ENCODE measurements around the gene NPC1.
"Not testable (repeated sequence)": the region's sequence is repeated elsewhere in the genome, so short reads cannot be mapped to it uniquely, and the experiment has no call there.

NPC1 gene

DNA sequence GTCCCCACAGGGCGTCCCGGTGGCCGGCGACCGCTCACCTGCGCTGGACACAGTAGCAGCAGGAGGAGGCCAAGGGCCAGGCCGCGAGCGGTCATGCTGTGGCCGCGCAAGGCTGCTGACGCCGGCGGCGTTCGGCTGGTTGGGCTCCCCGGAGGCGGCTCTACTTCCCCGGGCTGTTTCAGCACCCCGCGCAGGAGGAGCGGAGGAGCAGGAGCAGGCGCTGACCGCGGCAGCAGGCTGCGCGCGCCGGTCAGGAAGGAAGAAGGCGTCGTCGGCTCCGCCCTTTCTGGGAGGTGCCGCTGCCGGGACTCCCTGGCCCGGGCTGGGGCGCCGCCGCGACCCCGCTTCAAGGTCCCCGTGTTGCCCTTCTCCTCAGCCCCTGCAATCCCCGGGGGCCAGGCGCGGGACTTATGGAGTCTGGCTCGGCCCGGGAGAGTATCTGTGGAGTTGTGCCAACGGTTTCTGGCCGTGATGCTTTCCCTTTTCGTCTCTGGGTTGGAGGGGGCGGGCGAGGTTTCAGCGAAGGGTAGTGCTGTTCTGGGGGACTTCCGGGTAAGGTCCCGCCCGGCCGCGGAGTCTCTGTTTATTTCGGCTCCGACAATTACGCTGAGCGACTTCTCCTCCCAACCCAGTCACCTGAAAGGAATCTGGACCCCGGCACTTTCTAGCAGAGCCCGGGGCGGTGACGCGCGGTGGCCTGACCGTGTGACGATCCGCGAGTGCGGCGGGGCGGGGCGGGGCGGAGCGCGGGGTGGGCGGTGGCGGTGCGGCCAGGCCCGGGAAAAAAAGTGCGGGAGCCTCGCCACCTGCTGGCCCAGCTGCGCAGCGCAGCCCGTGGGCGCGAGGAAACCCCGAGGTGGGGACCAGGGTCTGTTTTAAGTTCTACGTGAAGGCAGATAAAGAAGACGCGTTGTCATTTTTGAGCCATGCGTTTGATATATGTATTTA, at the start of gene NPC1:
NPC1 (minus strand) TSS at position 258 of the 948 bp plus-strand sequence; CDS start at position 95, 163 bp downstream.
- DNase-seq (ENCODE audit: low read depth in 3 of 3): peak; percentile 85 to 86 (median 85)

DNA sequence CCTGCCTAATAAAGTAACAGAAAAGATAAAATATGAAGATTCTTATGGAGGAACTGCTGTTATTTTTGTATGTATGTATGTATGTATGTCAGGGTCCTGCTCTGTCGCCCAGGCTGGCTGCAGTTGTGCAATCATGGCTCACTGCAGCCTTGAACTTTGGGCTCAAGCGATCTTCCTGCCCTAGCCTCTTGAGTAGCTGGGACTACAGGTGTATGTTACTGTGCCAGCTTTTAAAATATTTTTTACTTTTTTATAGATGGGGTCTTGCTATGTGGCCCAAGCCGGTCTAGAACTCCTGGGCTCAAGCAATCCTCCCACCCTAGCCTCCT, 49.7 kb upstream of the NPC1 start:
- no peak for DNase-seq (ENCODE audit: low read depth in 3 of 3)

DNA sequence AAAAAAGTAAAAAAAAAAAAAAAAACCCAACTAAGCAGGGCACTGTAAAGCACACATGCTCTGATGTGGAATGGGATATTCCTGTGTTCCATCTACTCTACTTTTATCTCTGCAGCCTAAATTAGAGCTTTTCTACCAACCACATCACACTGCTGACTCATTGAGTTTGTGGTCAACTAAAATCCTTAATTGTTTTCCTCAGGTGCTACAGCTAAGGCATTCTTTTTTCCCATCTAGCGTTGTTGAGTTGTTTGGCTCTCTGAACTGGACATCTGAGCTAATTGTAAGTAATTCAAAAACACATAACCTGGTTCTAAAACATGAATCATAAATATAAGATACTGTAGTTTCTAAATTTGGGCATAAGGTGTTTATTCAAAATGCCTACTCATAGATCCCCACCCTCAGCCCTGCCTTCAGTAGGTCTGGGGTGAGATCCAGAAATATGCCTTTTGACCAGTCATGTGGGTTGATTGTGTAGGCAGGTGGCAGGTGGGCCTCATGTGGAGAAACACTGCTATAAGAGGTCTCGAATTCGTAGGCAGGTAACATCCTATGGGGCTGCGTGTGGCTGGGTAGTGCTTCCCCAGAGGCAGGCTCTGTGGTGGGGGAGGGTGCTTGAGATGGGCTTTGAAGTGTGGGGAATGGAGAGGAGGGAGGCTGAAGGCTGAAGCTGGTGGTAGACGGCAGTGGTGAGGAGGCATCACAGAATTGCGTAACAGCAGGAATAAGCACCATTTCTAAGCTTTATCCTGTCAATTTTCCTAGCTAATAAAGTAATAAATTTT, 49.2 kb upstream of the NPC1 start:
- no peak for DNase-seq (ENCODE audit: low read depth in 3 of 3)

DNA sequence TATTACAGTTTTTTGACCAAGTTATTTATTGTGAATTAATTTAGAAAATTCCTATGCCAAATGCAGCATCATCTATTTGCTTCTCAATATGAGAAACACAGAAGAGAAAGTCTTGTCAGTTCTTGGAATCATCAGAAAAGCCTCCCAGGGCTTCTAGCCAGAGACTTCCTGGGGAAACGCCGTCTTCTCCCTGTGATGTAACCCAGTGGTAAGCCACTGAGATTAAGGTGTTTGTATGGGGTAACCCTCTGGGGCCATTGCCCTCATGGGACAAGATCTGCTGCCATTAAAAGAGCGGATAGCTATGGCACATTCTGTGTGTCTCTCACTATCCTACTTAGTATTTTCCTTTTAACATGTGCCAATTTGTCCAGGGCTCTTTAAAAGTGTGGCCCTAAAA, 48.4 kb upstream of the NPC1 start:
- no peak for DNase-seq (ENCODE audit: low read depth in 3 of 3)

DNA sequence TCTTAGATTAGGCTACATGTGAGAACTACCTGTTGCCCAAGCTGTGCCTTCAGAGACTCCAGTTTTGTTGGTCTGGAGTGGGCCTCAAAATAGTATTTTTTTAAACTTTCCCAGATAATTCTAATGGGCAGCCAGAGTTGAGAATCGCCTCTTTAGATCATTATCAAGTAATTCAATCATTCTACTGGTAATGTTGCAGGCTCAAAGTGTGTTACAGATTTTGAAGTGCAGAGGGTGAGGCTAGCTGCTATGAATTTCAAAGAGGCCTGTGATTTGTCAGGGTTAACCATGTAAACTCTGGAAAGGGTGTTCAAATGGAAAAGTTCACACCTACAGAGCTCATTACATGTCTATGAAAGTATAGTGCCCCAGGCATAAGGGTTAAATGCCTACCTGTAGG, 46.3 kb upstream of the NPC1 start:
- no peak for DNase-seq (ENCODE audit: low read depth in 3 of 3)

DNA sequence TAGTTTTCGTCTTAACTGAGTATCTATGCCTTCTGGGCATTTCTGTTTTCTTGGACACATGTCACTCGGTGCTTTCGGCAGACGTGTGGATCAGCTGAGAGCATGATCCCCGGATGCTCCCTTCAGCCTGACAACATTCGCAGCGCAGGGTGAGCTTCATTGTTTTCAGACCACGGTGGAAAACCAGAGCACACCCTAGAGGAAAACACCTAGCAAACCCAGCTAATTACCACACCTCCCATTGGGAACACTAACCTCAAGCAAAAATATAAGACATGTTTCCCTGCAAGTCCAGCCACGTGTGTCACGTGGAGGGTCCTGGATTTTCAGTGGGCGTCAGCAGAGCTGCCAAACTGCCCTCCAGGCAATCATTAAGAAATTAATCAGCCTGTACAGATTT, 45.4 kb upstream of the NPC1 start:
- DNase-seq (ENCODE audit: low read depth in 3 of 3): no peak

DNA sequence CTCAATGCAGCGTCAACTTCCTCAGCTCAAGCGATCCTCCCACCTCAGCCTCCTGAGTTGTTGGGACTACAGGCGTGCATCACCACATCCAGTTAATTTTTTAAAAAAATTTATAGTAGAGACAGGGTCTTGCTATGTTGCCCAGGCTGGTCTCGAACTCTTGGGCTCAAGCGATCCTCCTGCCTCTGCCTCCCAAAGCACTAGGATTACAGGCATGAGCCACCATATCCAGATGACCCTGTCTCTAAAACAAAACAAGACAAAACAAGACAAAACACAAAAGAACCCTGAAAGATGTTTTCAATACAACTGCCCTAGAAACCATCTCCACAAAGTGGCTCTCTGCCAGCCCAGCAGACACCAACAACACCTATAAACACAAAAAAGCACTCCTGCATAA, 45.0 kb upstream of the NPC1 start:
- DNase-seq (ENCODE audit: low read depth in 3 of 3): no peak

DNA sequence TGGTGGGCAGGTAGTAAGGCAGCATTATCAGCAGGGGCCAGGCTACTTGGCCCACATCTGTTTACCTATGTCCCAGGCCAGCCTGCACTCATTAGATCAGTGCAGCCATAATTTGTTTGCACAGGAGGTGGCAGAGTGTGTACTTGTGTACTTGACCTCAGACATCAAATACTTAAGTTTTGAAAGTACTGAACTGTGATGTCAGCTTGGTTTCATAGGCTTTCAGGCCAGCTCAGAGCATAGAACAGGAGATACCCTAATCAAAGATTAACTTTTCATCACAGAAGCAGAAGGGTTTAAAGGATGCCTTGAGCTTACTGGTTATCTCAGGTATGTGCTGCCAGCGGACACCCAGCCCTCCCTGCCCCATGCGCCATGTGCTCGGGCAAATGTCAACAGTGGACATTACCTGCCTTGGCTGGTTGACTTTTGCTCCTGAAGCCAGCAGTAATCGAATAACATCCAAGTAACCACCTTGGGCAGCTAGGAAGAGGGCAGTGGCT, 43.2 kb upstream of the NPC1 start:
- no peak for DNase-seq (ENCODE audit: low read depth in 3 of 3)

DNA sequence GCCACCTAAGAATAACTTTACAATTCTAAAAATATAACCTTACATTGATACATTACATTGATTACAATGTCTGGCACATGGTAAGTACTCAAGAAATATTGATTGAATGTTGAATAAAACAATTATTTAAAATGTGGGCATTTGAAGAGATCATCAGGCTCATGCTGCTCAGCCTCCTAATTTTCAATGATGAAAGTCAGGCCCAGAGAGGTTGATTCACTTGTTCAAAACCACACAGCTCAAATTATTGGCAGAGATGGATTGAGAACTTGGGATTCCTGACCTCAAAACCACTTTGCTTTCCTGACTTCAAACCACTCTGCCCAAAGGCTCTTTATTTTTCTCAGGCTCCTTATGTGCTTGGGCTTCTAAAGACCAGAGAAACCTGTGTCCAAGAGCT, 41.7 kb upstream of the NPC1 start:
- no peak for DNase-seq (ENCODE audit: low read depth in 3 of 3)

DNA sequence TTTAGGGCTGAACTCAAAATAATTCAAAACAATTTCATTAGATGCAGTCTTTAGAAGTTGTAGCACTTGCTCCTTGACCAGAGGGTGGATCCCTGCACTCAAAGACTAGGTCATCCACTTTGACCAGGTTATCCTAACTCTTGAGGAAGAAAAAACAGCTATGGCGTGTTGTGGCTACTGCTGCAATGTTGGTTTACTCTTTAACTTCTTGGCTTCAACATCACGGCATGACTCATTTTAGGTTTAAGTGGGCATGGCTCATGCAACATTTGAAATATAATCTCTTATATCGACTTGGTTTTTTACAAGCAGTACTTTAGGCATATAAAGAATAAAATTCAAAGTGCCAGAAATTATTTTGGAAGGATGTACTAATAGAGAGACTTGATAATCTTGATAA, 41.0 kb upstream of the NPC1 start:
- DNase-seq (ENCODE audit: low read depth in 3 of 3): no peak

DNA sequence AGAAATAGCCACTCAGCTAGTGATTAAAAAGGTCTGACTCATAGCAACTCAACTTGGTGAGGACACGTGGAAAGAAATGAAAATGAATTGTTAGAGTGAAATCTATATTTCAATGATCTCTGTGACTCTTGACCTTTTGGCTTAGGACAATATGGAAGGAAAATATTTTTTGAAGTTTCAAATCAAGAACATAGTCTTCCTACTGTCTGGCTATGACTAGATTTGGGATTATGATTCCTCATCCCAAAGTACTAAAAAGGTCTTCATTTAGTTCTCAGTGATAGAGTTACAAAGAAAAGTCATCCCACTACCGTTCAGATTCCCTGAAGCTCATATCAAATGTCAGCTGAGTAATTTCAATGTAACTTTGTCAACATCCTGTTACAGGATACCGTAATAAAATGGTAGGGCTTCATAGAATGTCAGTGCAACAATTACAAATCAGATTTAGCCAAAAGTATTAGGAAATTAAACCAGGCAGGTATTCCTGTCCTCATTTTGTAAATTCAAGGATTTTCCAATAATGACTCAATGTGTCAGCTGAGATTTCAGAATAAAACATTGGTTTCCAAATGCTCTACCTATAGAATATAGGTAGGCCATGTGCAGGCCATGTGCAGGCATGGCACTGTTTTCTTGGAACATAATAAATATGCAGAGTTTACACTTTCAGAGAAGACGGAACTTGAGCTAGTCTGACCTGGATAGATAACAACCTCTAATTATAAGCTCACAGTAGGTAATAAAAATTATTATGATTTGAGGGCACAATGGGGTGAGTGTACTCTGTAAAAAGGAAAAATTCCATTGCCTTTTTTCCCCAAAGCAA, 40.4 kb upstream of the NPC1 start:
- no peak for DNase-seq (ENCODE audit: low read depth in 3 of 3)

DNA sequence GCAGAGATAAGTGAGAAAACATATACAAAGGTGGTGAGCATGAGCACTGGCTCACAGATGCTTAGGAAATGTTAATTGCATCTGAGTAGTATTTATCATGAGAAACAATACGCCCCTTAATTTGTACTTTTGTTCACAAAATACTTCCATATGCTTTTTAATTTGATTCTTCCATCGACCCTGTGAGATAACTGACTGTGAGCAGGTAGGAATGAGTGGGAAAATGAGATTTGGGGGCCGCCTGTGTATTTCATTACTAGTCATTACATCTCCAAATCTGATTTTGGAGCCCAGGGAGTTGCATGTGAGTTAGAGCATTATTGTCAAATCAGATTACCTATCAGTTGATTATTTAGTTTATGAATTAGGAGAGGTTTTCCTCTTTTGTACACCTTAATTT, 36.7 kb upstream of the NPC1 start:
- no peak for DNase-seq (ENCODE audit: low read depth in 3 of 3)

DNA sequence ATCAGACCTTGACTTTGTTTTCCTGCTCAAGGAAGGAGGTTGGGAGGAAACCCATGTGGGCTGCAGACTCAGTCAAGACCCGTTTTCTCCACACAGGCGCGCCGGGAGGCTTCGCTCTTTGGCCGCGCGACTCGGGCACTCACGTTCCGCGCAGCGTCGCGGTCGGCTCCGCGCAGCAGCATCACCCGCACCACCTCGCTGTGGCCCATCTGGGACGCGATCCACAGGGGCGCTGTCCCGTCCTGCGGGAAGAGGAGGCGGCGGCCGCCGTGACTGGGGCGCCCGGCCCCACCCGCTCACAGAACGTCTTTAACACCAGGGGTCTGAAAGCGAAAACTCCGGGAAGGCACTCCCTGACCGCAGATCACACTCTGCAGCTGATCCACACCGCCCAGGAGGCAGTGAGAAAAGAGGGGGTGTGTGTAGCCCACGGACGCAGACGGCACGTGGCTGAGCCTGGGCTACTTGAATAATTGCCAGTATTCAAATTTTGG, 33.1 kb upstream of the NPC1 start:
- peak in 1 of 3 experiments; percentile 9 for DNase-seq (ENCODE audit: low read depth in 3 of 3)

DNA sequence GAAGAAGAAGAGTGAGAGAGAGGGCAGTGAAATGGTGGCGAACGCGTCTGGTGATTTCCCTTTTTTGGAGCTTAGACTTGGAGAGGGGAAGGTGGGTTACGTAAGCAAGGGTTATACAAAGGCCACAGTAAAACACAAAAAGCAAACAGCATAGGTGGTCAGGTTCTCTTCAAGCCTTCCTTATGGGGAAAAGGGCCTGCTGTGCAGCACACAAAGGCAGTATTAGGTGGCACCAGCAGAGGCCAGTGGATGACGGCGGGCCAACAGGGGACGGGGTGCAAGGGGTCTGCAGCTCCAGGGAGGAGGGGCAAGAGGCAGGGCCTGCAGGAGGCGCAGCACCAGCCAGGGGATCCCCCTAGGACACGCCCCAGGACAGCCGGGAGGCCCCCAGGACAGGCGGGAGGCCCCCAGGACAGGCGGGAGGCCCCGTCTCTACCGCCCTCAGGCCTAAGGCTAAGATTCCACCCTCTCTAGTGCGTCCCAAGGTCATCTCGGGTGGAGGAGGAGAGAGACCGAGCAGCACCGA, 32.6 kb upstream of the NPC1 start:
- no peak for DNase-seq (ENCODE audit: low read depth in 3 of 3)

DNA sequence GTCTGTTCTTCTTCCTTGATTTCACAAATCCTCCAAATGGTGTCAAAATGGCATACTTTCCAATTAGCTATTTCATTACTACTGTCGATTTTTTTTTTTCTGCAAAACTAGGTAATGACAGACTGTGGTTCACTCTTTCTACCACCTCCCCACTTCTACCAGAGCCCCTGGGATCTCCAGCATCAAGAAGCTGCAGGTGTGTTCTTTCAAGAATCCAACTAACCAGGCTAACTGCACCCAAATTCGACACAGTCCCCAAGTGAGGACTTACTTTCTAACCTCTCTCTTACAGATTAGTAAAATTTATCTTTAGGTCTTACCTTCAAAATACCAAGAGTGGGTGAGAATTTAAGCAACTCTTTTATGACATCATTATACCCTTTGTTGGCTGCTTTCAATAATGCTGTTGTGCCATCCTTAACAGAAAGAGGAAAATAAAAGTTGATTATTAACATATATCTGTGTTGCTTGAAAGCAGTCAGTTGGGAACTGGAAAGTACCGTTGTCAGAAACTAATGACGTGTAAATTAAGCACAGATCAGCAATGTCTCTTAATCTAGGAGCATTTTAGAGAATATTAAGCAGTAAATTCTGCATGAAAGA, 31.2 kb upstream of the NPC1 start:
- DNase-seq (ENCODE audit: low read depth in 3 of 3): no peak

DNA sequence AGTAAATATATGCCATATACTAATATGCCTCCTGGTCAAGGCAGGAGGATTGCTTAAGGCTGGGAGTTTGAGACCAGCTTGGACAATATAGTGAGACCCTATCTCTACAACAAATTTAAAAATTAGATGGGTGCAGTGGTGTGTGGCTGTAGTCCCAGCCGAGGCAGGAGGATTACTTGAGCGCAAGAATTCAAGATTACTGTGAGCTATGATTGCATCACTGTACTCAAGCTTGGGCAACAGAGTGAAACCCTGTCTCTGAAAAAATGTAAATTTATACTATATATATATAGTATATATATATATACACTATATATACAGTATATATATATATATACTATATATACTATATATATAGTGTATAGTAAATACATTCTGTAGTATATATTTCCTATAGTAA, 30.0 kb upstream of the NPC1 start:
- DNase-seq (ENCODE audit: low read depth in 3 of 3): no peak

DNA sequence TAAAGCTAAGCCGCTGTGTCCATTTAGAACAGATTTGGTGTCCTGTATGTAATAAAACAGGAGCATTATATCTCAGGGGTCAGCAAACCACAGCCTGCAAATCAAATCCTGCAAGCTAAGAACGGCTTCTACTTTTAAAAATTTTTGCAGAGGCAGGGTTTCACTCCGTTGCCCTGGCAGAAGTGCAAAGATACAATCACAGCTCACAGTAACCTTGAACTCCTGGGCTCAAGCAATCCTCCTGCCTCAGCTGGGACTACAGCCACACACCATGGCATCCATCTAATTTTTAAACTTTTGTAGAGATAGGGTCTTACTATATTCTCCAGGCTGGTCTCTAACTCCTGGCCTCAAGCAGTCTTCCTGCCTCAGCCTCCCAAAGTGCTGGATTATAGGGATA, 28.6 kb upstream of the NPC1 start:
- DNase-seq (ENCODE audit: low read depth in 3 of 3): no peak

DNA sequence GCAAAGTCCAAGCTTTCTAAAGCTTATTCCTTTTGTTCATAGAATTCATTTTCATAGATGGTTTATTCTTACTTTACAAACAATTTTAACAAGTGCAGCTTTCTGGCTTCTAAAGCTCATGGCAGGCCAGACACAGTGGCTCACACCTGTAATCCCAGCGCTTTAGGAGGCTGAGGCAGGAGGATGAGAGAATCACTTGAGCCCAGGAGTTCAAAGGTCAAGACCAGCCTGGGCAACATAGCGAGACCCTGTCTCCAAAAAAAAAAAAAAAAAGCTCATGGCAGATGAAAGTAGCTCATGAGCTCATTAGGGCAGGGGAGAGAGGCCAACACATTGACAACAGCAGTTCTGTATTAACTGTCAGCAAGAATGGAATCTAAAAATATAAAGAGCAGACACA, 28.1 kb upstream of the NPC1 start:
- DNase-seq (ENCODE audit: low read depth in 3 of 3): no peak

DNA sequence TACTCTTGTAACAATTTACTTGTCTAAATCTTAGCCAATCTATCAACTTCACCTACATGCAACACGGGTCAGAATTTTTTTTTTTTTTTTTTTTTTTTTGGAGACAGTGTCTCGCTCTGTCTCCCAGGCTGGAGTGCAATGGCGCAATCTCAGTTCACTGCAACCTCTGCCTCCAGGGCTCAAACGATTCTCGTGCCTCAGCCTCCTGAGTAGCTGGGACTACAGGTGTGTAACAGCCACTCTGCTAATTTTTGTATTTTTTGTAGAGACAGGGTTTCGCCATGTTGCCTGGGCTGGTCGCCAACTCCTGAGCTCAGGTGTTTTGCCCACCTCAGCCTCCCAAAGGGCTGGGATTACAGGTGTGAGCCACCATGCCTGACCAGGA, 26.8 kb upstream of the NPC1 start:
- not testable (repeated sequence) for DNase-seq (ENCODE audit: low read depth in 3 of 3)

DNA sequence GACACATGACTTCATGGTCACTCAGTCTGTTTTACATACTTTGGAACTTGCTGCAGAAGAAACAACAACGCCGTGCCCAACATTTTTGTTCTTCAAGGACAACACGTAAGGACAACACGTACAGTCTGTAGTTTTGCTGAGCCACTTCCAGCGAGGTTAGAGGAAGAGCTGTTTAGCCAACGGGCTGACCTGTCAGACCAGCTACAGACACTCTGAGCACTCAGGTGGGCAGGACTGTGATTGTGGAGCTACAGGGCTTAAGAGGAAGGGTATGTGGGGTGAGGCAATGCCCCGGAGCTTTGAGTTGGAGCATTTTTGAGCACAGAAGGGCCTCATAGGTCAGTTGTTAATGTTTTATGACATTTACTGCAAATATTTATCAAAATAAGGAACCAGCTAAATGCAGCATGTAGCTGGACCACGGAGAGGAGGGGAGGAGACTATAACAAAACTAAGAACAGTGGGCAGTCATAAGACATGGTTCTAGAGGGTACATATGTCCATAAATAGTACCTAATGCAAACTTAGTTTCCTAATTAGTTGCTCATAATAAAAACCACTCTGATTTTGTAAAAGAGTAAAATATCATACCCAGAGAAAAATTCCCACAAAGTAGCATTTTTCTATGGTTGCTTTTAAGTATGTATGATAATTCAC, 26.3 kb upstream of the NPC1 start:
- DNase-seq (ENCODE audit: low read depth in 3 of 3): no peak

Data from stimulated activated CD4-positive, alpha-beta T cell treated with anti-CD3 and anti-CD28 coated beads, TNF-alpha, amount 100 ng/mL, for 4 hours (primary cell).